Left lung (tissue), 10 donors: ENCODE measurements around the gene LINC00632. TPM values are rescaled to one million over a fixed set of nuclear protein-coding genes. Genes with fewer than 3 reads are reported as not detected.

ENCODE experiments used
- ATAC-seq: fragments of 200-7000 bp; cut with Tn5 transposase; one replicate; pipeline ENCODE4 v1.9.1; 2020; ENCODE audit warnings: moderate library complexity
- DNase-seq, 4 donors: peaks; one replicate each; pipeline ENCODE4 v3.0.0-alpha.2; 2013 to 2020
- H3K27ac ChIP-seq, 2 donors: fragments of 200-600 bp; sonication (generic) in 1 of 2; one replicate each; pipeline versions ENCODE4 v1.5.0 to v1.8.0; 2020 to 2021
- H3K27me3 ChIP-seq, 2 donors: fragments of 200-600 bp; sonication (generic) in 1 of 2; one replicate each; pipeline versions ENCODE4 v1.5.0 to v1.8.0; 2020 to 2021
- H3K36me3 ChIP-seq, 2 donors: fragments of 200-600 bp; sonication (generic) in 1 of 2; one replicate each; pipeline versions ENCODE4 v1.5.0 to v1.8.0; 2020 to 2021
- H3K4me1 ChIP-seq, 2 donors: fragments of 200-600 bp; one replicate each; pipeline ENCODE4 v1.8.0; 2021
- H3K4me3 ChIP-seq, 2 donors: fragments of 200-600 bp; sonication (generic) in 1 of 2; one replicate each; pipeline versions ENCODE4 v1.5.0 to v1.8.0; 2020 to 2021; ENCODE audit warnings: mild to moderate bottlenecking in 1 of 2
- H3K9me3 ChIP-seq, 2 donors: fragments of 200-600 bp; sonication (generic) in 1 of 2; one replicate each; pipeline versions ENCODE4 v1.5.0 to v1.8.0; 2020 to 2021
- CTCF ChIP-seq, 2 donors: fragments of 200-600 bp; sonication (generic) in 1 of 2; IDR thresholded peaks; one replicate each; pipeline versions ENCODE4 v1.5.0 to v1.8.0; 2021; ENCODE audit warnings: antibody characterized with exemption in 2 of 2
- intact Hi-C, 2 donors: fragments of 100-400 bp; cut with DNase I; formaldehyde crosslinking; loops; one replicate each; pipeline versions ENCODE4 v1.11.2 to v1.14.2; 2022
- polyA plus RNA-seq, 6 donors: library from polyadenylated mRNA; unstranded; fragments of 120-200 nt; gene quantifications; one replicate each; pipeline ENCODE4 v1.2.1, GENCODE V29; 2013; ENCODE audit not compliant: insufficient read length in 6 of 6
- total RNA-seq, 2 donors: library from RNA; stranded (reverse); fragmentation: NEBNext Ultra II Directional; extraction: Animal tissue kit (Norgen Biotek cat#: 25700); gene quantifications; one replicate each; pipeline ENCODE4 v1.2.1, GENCODE V29; 2021
- donor health status: DM: no; HTN: yes; CAD: no.
- donor health status: DM: no; HTN: no; CAD: no.

LINC00632 gene
- total and polyA plus RNA-seq, 8 donors, result 19.2 to 458 (median 35.4) TPM

- TF ChIP-seq CTCF (IDR thresholded peaks at IDR 0.05), result no peak
- intact Hi-C loops, result no loop called here
- Histone ChIP-seq H3K9me3 (no peaks in the 10 kb centered on the region), H3K36me3 (no peaks in the 10 kb centered on the region), H3K4me3 (no peak overlapping the region), H3K27ac (no peak overlapping the region), H3K27me3 (no peaks in the 10 kb centered on the region), H3K4me1 (no peaks in the 10 kb centered on the region)
- DNase-seq (no peak), ATAC-seq (no peak)
Observed at GRCh38 chrX:140836874-140837273, 127.3 kb downstream of the LINC00632 start.

Other genes with a start within 250 kb of the LINC00632 start
- not detected for gene SOX3, start 204.7 kb upstream of the LINC00632 start, total RNA-seq
- gene SOX3, start 204.7 kb upstream of the LINC00632 start, polyA plus RNA-seq, result under 1 TPM in 1 of 6 donors, not detected in 5; 0.06 TPM